Measurements from ENCODE around the gene NTN5. TPM values are rescaled to one million over a fixed set of nuclear protein-coding genes. Genes with fewer than 3 reads are reported as not detected.

NTN5 gene
- total RNA-seq, 1 donor from 2014 or later = not detected

DNA sequence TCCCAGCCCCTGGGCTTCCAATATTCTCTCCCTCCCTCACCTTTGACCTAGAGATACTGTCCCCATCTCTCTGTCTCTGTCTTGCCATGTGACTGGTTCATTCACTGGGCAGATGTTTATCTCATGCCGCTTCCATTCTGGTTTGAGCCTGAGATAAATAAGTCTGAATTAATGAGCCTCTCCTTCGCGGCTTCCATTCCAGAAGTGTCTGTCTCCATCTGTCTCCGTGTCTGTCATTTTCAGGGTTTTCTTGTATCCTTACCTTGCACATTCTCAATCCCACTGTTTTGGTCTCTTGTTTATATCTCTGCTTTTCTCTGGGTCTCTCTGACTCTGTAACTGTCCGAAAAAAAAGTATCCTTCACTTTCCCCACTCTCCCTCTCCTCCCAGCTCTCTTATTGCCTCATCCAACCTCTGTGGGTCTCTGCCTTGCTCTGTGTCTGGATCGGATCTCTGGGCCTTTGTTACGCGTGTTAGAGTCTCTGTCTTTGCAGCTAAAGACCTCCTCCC lies 49.2 kb downstream of the NTN5 start:
- intact Hi-C loops (cut with DNase I) = no loop called here

DNA sequence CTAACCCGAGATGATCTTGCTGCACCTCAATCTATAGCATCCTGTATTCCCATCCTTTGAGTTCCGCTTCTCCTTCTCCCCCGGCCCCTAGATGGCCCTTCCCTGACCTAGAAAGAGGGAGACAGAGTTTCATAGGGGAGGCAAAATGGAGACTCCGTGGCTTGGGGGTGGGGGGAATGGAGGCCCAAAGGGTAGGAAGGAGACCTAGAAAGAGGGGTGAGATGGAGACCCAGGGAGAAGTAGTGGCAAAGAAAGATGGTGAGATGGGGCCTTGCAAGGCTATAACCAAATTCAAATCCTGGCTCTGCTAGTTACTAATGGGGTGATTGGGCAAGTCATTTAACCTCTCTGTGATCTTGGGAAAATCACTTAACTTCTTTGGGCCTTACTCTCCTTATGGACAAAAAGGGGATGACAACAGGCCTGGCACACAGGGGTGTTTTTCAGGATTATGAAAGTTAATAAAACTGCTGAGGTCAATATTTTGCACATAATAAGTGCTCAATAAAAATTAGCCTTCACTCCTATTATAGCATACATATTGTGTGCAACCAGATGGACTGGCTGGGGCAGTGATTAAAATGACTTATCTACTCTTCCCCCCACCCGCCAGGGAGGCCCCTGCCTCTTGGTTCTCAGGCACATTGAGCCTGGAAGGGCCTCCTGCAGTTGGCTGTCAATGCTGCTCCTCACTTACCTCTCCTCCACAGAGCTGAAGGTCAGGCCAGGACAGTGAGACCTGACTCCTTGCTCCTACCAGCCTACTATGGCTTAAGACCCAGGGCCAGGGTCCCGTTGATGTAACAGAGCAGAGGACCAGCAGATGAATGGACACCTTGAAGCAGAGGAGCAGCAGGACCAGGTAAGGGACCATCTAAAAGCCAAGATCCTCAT lies 52.9 kb downstream of the NTN5 start:
- intact Hi-C loops (cut with DNase I) = no loop called here
- no peak for DNase-seq (ENCODE audit: low spot score)

More for the DNA sequence above, 49.2 kb downstream of the NTN5 start:
- no peak for DNase-seq (ENCODE audit: low spot score)

DNA sequence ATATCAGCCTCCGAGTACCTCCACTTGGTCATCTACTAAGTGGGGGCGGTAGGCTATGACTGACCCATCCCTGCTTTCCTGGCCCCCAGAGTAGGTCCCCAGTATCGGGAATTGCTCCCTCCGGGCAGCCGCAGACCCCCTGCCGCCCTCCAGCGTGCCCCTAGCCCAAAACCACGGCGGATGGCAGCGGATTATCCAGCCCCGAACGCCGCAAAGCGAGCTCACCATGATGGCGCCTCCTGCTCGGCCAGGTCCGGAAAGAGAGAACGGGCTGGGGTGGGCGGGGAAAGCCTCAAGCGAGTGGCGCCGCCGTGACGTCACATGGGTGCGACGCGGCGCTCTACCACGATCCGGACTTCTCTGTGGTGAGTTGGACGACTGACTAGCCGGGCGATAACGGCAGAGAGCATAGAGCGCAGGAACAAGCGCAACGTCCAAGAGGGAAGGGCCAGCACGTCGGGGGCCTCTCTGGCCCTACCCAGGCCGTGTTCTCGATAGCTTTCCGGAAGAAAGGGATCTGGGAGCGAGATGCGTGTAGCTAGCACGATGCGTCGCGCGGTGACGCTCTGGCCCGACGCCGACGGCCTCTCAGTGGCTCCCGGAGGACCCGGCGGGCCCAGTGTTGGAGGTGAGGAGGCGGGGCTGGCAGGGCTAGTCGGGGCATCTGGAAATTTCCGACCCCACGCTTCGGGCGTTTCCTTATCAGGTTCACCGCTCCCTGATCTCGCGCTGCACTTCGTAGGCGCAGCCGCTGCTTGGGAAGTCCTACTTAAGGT lies 53.7 kb downstream of the NTN5 start, which contains the start of the genes RPL18 and SPHK2:
Gene RPL18, minus strand, starts transcription at position 263 of the 776 bp plus-strand sequence. Its CDS starts 35 bp downstream, at position 228.
Gene SPHK2, plus strand, starts transcription at position 591 of the 776 bp plus-strand sequence. CDS start 1,009 bp downstream, outside the sequence.
- peak; percentile 98 for DNase-seq (ENCODE audit: low spot score)
- intact Hi-C loops (cut with DNase I) = no loop called here

DNA sequence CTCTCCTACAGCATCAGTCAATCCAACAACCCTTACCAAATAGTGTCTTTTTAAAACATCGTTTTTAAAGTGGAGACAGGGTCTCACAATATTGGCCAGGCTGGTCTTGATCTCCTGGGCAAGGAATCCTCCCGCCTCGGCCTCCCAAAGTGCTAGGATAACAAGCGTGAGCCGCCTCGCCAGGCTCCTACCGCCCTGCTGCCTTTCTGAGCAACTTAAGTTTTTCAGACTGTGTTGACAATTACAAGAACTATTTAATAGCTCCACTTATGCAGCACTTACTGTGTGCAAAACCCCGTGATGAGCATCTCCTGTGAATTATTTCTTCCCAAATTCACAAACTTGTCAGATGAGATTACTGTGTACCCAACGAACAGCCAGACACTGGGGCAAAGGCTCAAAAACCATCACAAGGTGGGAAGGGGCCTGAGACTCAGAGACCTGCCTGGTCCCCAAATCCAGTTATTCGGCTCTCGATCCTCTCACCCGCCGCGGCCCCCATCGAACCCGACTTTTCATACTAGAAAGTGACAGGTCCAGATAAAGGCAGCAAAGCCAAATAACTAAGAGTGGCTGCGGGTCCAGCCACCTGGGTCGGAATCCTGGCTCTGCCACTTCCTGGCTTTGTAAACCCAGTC lies 54.4 kb downstream of the NTN5 start:
- DNase-seq (ENCODE audit: low spot score) = peak; percentile 75
- intact Hi-C loops (cut with DNase I) = no loop called here

DNA sequence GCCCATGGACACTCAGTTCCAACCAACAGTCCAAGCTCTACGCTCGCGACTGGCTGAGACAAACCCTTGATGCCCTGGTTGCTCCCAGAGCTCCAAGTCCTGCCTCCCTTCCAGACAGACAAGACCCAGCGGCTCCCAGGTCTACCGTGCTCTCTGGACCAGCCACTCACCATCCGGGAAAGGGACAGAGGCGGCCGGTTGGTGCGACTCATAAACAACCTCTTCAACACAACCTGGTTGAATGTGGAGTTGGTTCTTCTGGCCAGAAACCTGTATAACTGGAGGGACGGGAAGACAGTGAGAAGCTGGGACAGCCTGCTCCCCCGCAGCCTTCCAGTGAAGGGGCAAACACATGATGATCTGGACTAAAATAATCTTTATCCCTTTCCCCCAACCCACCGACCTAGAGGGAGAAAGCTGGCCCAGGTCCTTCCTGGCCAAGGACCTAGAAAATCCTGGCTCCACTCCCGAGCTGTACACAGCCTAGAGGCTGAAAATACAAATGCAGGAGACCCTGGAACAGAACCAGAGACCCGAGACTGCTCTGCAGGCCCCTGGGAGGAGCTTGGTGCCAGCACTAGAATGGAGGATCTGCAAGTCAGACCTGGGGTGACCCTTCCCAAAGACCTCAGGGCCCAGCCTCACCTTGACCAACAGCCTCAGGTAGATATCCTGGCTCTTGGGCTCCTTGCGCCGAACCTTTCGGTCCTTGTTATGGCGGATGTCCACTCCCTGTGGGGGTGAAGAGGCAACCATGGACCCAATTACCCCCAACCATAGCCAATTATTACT lies 55.5 kb downstream of the NTN5 start:
- DNase-seq (ENCODE audit: low spot score) = no peak
- intact Hi-C loops (cut with DNase I) = no loop called here

DNA sequence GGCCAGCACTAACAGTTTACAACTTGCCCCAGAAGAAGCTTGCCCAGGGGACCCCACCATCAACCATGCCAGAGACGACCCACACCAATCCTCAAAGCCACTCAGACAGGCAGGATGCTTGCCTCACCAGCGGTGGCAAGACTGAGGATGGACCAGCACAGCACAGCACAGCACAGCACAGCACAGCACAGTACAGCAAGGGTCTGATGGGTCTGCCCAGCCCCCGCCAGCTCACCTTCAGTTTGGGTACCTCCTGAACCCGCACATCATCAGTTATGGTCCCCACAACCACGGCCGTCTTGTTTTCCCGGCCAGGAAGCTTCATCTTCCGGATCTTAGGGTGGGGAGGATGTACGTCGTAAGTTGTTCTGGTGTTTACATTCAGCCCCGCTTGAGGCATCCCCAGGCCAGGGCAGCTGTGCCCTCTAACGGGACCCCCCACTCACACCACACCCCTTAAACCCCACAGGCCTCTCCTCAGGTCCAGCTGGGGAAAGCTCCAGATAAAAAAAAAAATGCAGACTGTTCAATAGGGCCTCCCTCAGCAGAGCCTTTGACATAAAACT lies 56.2 kb downstream of the NTN5 start:
- intact Hi-C loops (cut with DNase I) = no loop called here
- no peak for DNase-seq (ENCODE audit: low spot score)

DNA sequence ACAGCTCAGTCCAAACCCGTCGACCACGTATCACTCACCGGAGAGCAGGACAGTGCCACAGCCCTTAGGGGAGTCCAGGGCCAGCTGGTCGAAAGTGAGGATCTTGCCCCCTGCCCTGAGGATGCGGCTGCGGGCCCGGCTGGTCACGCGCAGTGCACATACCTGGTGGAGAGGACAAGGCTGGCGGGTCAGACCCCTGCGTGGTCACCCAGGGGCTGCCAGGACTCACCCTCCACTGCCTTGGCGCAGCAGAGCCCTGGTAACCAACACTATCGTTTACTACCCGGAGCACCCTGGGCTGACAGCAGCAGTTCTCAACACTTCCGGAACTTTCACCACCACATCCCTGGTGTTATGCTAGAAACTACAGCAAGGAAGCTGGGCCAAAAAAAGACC lies 56.8 kb downstream of the NTN5 start:
- intact Hi-C loops (cut with DNase I) = no loop called here
- no peak for DNase-seq (ENCODE audit: low spot score)

DNA sequence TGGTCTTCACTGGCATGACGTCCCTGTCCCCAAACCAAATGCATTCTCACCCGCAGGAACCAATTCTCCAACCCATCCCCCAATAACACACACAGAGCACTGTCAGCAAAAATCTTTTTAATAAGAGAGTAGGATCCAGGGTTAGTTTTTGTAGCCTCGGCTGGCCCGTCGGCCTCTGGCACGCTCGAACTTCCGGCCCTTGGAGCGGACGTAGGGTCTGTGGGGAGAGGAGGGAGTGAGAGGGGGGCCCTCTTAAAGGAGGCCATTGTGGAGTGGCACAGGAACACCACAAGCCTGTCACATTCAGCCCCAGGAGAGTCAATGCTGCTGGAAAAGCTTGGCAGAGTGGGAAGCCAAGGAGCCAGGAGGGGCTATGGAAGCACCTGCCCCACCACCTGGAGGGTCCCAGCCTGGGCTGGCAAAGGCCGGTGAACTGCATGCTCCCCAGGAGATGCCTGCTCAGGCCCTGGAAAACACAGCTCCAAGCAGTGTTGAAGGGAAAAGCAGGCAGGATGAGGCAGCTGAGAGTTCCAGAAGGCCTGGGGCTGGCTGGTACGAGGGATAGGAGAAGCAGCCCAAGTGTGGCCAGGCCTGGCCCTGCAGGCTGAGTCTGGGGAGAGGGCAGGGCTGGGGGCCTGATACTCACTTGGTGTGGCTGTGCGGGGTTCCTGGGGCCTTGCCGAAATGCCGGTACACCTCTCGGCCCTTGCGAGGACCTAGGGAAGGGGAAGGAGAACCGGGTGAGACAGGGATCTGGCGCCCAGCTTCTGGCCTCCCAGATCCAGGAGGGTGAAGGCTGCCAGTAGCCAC lies 57.4 kb downstream of the NTN5 start:
- intact Hi-C loops (cut with DNase I) = no loop called here
- no peak for DNase-seq (ENCODE audit: low spot score)

DNA sequence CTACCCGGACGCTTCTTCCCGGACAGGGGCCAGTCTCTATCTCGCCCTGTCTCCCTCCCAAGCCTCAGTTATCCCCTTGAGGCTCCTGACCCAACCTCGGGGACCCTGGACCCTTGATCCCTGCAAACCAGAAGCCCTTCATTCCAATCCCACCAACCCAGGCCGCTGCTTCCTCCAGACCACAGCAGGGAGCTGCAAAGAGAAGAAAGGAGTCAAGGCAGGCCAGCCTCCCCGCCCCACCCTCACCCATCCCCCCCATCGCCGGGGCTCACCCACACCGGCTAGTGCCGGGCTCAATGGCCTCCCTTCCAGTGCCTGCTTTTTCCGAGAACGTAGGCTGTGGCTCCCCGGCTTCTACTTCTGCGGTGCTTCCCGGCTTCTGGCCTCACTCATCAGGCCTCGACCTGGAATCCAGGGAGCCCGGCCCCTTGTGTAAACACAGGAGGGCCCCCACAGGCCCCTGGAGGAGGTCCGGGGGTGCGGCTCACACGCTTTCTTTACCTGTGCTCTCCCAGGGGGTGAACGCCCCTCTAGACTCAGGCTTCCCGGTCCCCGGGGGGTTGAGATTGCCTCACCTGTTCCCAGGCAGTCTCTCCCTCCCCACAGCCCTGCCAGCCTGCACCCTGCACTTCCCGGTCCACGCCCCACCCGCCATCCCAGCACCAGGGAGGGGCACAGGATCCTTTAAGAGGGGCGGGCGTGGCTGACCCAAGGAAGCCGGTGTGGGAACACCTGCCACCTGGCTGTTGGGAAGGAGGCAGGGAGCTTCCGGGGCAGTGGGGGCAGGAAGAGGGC lies 58.2 kb downstream of the NTN5 start, which contains the start of gene FAM83E:
Gene FAM83E, minus strand, starts transcription at position 641 of the 795 bp plus-strand sequence. CDS start 1,704 bp downstream, outside the sequence.
- intact Hi-C loops (cut with DNase I) = no loop called here
- DNase-seq (ENCODE audit: low spot score) = no peak

DNA sequence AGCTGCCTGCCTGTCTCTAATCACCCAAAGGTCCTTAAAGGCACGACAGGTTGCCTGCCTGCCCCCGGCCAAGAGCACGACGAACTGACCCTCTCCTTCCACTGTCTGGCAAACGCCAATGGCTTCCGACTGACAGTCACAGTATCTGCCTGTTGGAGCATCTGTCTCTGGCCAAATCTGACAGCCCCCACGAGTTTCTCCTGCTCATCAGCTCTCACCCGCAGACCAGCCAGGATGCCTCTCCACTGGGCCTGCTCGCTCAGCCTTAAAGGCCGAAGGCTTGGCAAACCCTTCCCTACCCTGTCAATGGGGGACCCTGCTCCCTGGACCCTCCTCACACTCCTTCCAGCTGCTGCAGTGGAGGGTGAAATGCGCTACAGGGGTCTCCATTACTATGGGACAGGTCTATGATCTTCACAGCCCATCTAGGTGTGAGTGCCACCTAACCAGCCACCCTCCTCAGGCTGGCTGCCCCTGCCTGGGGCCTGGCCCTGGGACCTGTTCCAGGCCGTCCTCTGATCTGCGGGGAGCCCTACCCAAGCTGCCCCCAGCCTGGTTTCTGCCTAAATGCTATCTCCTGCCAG lies 58.9 kb downstream of the NTN5 start:
- no peak for DNase-seq (ENCODE audit: low spot score)
- intact Hi-C loops (cut with DNase I) = no loop called here

DNA sequence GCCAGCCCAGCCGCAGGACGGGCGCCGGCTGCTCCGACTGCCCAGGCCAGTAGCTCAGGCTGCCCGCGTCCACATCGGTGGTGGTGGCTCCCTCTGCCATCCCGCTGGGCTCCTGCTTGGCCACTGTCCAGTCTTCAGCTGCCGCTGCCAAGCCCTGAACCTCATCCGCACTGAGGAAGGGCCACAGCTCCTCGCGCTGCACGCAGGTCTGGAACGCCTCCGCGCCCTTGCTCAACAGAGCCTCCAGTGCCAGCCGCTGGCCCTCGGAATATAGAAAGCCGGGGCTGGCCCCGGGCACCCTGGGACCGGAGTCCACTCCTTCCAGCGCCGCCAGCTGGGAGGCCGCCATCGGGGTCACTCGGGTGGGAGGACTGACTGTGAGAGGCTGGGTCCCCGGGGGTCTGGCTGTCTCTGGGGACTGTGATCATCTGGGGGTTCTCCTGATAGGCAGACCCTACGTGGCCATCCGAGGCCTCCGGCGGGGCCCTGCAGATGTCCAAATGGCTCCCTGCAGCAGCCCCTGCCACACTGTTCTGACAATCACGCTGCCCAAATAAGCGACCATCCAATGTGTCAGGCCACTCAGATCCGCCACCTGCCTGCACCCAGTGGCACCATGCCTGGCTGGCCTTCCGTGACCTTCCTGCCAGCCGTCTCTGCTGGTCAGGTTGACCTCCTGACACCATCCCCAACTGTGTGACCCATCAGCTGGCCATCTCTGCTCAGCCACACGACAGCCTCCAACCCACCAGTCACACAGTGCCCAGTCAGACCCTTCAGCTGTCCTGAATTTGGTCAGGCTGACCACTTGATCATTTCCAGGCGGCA lies 59.6 kb downstream of the NTN5 start:
- no peak for DNase-seq (ENCODE audit: low spot score)
- intact Hi-C loops (cut with DNase I) = no loop called here

DNA sequence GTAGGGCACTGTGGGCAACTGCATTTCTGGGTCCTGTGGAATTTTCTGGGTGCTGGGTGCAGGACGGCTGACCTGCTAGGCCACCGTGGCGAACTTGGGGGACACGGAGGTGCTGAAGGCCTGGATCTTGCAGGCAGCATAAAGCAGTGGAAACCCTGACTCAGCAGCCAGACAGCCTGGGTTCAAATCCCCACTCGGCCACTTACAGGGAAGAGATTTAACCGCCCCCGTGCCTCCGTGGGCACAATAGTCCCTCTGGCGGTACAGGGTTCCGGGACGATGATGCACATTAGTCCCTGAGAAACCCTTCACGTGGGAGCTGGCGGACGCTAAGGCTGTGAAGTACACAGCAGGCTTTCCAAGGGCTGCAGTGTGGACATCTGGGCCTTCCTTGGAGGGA lies 60.9 kb downstream of the NTN5 start:
- intact Hi-C loops (cut with DNase I) = no loop called here
- no peak for DNase-seq (ENCODE audit: low spot score)

Data from cardiac septum (tissue), 1 donor.